HCT116 (cell line): ENCODE results near the gene ZBTB34.

Experiments used
- MAX ChIP-seq: IDR thresholded peaks from 2 replicates; pipeline ENCODE4 v1.6.1; 2012
- POLR2A ChIP-seq: IDR thresholded peaks from 2 replicates; pipeline ENCODE4 v1.7.0; 2011; ENCODE audit warnings: borderline replicate concordance; ENCODE audit not compliant: insufficient read depth, insufficient read length; ENCODE audit errors: extremely low read depth
- POLR2AphosphoS5 ChIP-seq: IDR thresholded peaks from 2 replicates; pipeline ENCODE4 v1.6.1; 2011; ENCODE audit warnings: mild to moderate bottlenecking, low read depth, low read length, moderate library complexity

GRCh38 chr9:126842220-126842842 is 18.1 kb upstream of the ZBTB34 start:
- no peak for TF ChIP-seq POLR2A
- no peak for TF ChIP-seq MAX
- TF ChIP-seq POLR2AphosphoS5 = no peak
